Omental fat pad (tissue), 4 donors: ENCODE measurements around the gene CPA1. TPM values are rescaled to one million over a fixed set of nuclear protein-coding genes. Genes with fewer than 3 reads are reported as not detected.
A peak's percentile ranks its signal among the peaks of the same experiment; 100 is the strongest.

Source experiments
- ATAC-seq: fragments of 150-250 bp; one replicate; pipeline ENCODE4 v1.9.1; 2016; ENCODE audit warnings: mild to moderate bottlenecking, moderate library complexity; ENCODE audit not compliant: low FRiP score
- DNase-seq: peaks from one replicate; pipeline ENCODE4 v3.0.0-alpha.2; 2019; ENCODE audit warnings: low spot score
- CTCF ChIP-seq, 3 donors: fragments of 450-650 bp; IDR thresholded peaks; one replicate each; pipeline ENCODE4 v1.5.1; 2016 to 2017; ENCODE audit warnings: antibody characterized with exemption in 3 of 3, mild to moderate bottlenecking in 3 of 3, moderate library complexity in 2 of 3
- total RNA-seq, 4 donors: library from RNA; depleted of rRNA; stranded (reverse); fragments of >200 nt; gene quantifications; one replicate each; pipeline ENCODE4 v1.1.0, GENCODE V29; 2016

The CPA1 gene
- total RNA-seq, 4 donors from 2014 or later: 2.0 to 4.5 (median 2.3) TPM; not detected in 1

GRCh38 chr7:130356121-130356875 lies 24.0 kb upstream of the CPA1 start:
- peak; percentile 51 for ATAC-seq
- DNase-seq: no peak
- no peak for TF ChIP-seq CTCF (IDR thresholded peaks at IDR 0.05)

- TF ChIP-seq CTCF (IDR thresholded peaks at IDR 0.05): no peak
- DNase-seq (no peak), ATAC-seq (peak; percentile 75)
Measured at GRCh38 chr7:130356876-130357611, 23.2 kb upstream of the CPA1 start.

GRCh38 chr7:130358471-130358870 lies 21.8 kb upstream of the CPA1 start:
- no peak for ATAC-seq
- no peak for TF ChIP-seq CTCF (IDR thresholded peaks at IDR 0.05)
- DNase-seq: no peak

- DNase-seq: no peak
- ATAC-seq: no peak
- no peak for TF ChIP-seq CTCF (IDR thresholded peaks at IDR 0.05)
Measured at GRCh38 chr7:130359276-130359857, 20.9 kb upstream of the CPA1 start.

- ATAC-seq (no peak), DNase-seq (no peak)
- TF ChIP-seq CTCF (IDR thresholded peaks at IDR 0.05): no peak
Measured at GRCh38 chr7:130360518-130360917, 19.8 kb upstream of the CPA1 start.

DNA sequence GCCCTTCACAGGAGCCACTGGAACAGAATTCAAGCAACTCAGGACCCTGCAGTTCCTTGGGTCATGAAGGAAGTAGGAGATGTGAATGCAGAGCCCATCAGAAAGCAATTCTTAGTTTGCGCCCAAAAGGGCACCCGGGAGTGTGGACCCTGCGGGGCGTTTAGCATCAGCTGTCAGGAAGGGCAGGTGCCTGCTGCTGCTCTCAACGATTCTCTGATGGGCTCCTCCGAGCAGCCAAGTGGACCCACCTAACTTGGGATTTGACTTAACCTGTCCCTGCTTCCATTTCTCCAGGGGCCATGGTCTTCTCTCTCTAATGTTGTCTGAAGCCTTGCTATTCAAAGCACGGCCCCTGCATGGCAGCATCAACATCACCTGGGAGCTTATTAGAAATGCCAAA lies 18.6 kb upstream of the CPA1 start:
- DNase-seq: no peak
- no peak for ATAC-seq
- no peak for TF ChIP-seq CTCF (IDR thresholded peaks at IDR 0.05)
